Endothelial cell of umbilical vein (primary cell): Measurements from ENCODE around the gene ARPC1B. TPM values are rescaled to one million over a fixed set of nuclear protein-coding genes. Genes with fewer than 3 reads are reported as not detected.

Experiments
- Bru-seq: library from RNA; stranded (reverse); fragments of 400-500 nt; gene quantifications from one replicate; lab custom pipeline; 2021; lab: Mats Ljungman, UMichigan
- BruChase-seq, 2 experiments: library from RNA; stranded (reverse); fragments of 400-500 nt; gene quantifications; one replicate each; lab custom pipeline; 2021; lab: Mats Ljungman, UMichigan
- BruUV-seq: library from RNA; stranded (reverse); fragments of 400-500 nt; replicated peaks from 2 replicates; lab custom pipeline; 2021; lab: Mats Ljungman, UMichigan
- CTCF ChIA-PET: fragments of 300-600, 350-600 bp; sonication (Branson Sonifier 250); formaldehyde crosslinking; loops from one replicate; lab custom pipeline; 2021; ENCODE audit warnings: antibody characterized with exemption, inconsistent platforms; lab: Charles Lee
- POLR2A ChIA-PET: fragments of 300-600, 350-600 bp; sonication (Branson Sonifier 250); formaldehyde crosslinking; loops from one replicate; lab custom pipeline; 2021; ENCODE audit warnings: antibody characterized with exemption, inconsistent platforms; lab: Charles Lee
- DNase-seq: peaks from one replicate; pipeline ENCODE4 v3.0.0-alpha.2; 2011; ENCODE audit warnings: low read depth, low spot score
- FAIRE-seq: peaks from 2 replicates; lab custom pipeline; 2011; peaks lifted over from hg19 to GRCh38; lab: Jason Lieb, UNC
- H2AFZ ChIP-seq: 2 replicates; pipeline ENCODE4 v1.6.0; 2012; ENCODE audit warnings: low read depth, low read length, control low read depth, inconsistent platforms
- H3K27ac ChIP-seq: 2 replicates; pipeline ENCODE4 v1.5.1; 2011; ENCODE audit warnings: low read depth, mild to moderate bottlenecking, control low read depth, low read length, moderate library complexity; ENCODE audit not compliant: insufficient read depth
- H3K27me3 ChIP-seq, 2 experiments: 2 replicates each; pipeline versions ENCODE4 v1.6.0 to v1.6.1; 2011; ENCODE audit warnings: low read length in 2 of 2, mixed read lengths in 1 of 2; ENCODE audit not compliant: control insufficient read depth in 2 of 2, insufficient read depth in 2 of 2
- H3K36me3 ChIP-seq, 2 experiments: 2 replicates in 1 of 2; 3 replicates in 1 of 2; pipeline ENCODE4 v1.5.1; 2011; ENCODE audit warnings: low read length in 2 of 2, mild to moderate bottlenecking in 1 of 2, moderate library complexity in 1 of 2; ENCODE audit not compliant: control insufficient read depth in 2 of 2, insufficient read depth in 2 of 2; ENCODE audit errors: extremely low read depth in 1 of 2
- H3K4me1 ChIP-seq: 3 replicates; pipeline ENCODE4 v1.5.1; 2011; ENCODE audit warnings: mild to moderate bottlenecking, low read length; ENCODE audit not compliant: control insufficient read depth, insufficient read depth; ENCODE audit errors: extremely low read depth
- H3K4me2 ChIP-seq: 2 replicates; pipeline ENCODE4 v1.6.1; 2011; ENCODE audit warnings: low read length, control low read depth, mixed read lengths; ENCODE audit not compliant: insufficient read depth
- H3K4me3 ChIP-seq, 3 experiments: fragments of 200-600 bp in 1 of 3; sonication (generic), shearing (Covaris generic) in 1 of 3; replicated peaks in 1 of 3; 2 replicates each; pipeline ENCODE4 v1.5.1; 2011 to 2016; ENCODE audit warnings: control low read depth in 3 of 3, low read length in 3 of 3, mild to moderate bottlenecking in 2 of 3, inconsistent platforms in 1 of 3, low read depth in 1 of 3, moderate library complexity in 1 of 3; ENCODE audit not compliant: insufficient read depth in 1 of 3
- H3K79me2 ChIP-seq: 2 replicates; pipeline ENCODE4 v1.6.0; 2012; ENCODE audit warnings: low read length, inconsistent platforms; ENCODE audit not compliant: control insufficient read depth, insufficient read depth
- H3K9ac ChIP-seq: replicated peaks from 2 replicates; pipeline ENCODE3; 2011; ENCODE audit warnings: low read length, control low read depth; ENCODE audit not compliant: insufficient read depth; ENCODE audit errors: extremely low read depth
- H3K9me1 ChIP-seq: replicated peaks from 3 replicates; pipeline ENCODE4 v1.6.0; 2011; ENCODE audit warnings: mild to moderate bottlenecking, low read length; ENCODE audit not compliant: control insufficient read depth, insufficient read depth; ENCODE audit errors: extremely low read depth
- H3K9me3 ChIP-seq: replicated peaks from 2 replicates; pipeline ENCODE4 v1.5.1; 2012; ENCODE audit warnings: low read length, inconsistent platforms; ENCODE audit not compliant: control insufficient read depth, insufficient read depth
- H4K20me1 ChIP-seq: replicated peaks from 2 replicates; pipeline ENCODE3; 2011; ENCODE audit warnings: mild to moderate bottlenecking, low read length; ENCODE audit not compliant: control insufficient read depth, insufficient read depth; ENCODE audit errors: extremely low read depth
- CTCF ChIP-seq, 2 donors: IDR thresholded peaks; 1 replicate in 1 of 2; 2 replicates in 1 of 2; pipeline ENCODE4 v1.5.1; 2011; ENCODE audit warnings: low read length in 2 of 2, mild to moderate bottlenecking in 2 of 2, moderate library complexity in 2 of 2, control low read depth in 1 of 2, inconsistent platforms in 1 of 2, low read depth in 1 of 2; ENCODE audit not compliant: insufficient read depth in 1 of 2; ENCODE audit errors: extremely low read depth in 1 of 2
- JUN ChIP-seq: IDR thresholded peaks from 2 replicates; pipeline ENCODE4 v1.6.1; 2011; ENCODE audit warnings: borderline replicate concordance, low read depth; ENCODE audit not compliant: insufficient read length, insufficient read depth
- POLR2A ChIP-seq: IDR thresholded peaks from 2 replicates; pipeline ENCODE4 v1.6.1; 2012; ENCODE audit warnings: low read depth, mild to moderate bottlenecking, control low read depth, low read length
- POLR2AphosphoS5 ChIP-seq: IDR thresholded peaks from 2 replicates; pipeline ENCODE4 v1.6.1; 2012; ENCODE audit warnings: low read depth, mild to moderate bottlenecking, control low read depth, low read length, moderate library complexity; ENCODE audit not compliant: insufficient read depth
- dilution Hi-C: fragments of 300-500 bp; cut with MboI; formaldehyde crosslinking; loops from one replicate; pipeline ENCODE4 v1.15.0; 2019; ENCODE audit warnings: low sequenced_read_pairs; ENCODE audit not compliant: extremely low pct_ligation_motif_present
- intact Hi-C: fragments of 100-400 bp; cut with micrococcal nuclease; formaldehyde crosslinking; loops from one replicate; pipeline ENCODE4 v1.10.0; 2022
- long read RNA-seq: library from polyadenylated mRNA; stranded (forward); transcript quantifications from one replicate; pipeline ENCODE4 v2.0.0, GENCODE V29; 2021
- polyA minus RNA-seq, 3 experiments: library from RNA; depleted of rRNA, polyadenylated mRNA; stranded (reverse); fragments of >200 nt; gene quantifications; 1 replicate in 1 of 3; 2 replicates in 2 of 3; pipeline ENCODE4 v1.2.3, GENCODE V29; 2011
- polyA plus RNA-seq, 4 experiments: library from polyadenylated mRNA; depleted of rRNA in 3 of 4; stranded (reverse) in 3 of 4; unstranded in 1 of 4; fragments of >200 nt; gene quantifications; 2 replicates each; pipeline versions ENCODE4 v1.2.1 to v1.2.3, GENCODE V29; 2011 to 2012; ENCODE audit warnings: missing spikeins in 1 of 4
- total RNA-seq: library from RNA; stranded (reverse); gene quantifications from 2 replicates; pipeline ENCODE4 v1.2.3, GENCODE V29; 2021

Gene ARPC1B
- total RNA-seq, result 232 and 294 TPM in 2 replicates
- 732 and 831 TPM in 2 replicates for polyA plus RNA-seq
- polyA plus RNA-seq (2011; cell fraction: cytosol; rRNA removed), result 592 and 680 TPM in 2 replicates
- 240 and 298 TPM in 2 replicates for polyA plus RNA-seq (2011; cell fraction: nucleus; rRNA removed)
- polyA plus RNA-seq (2012), result 433 and 461 TPM in 2 replicates
- 177 and 244 TPM in 2 replicates for polyA minus RNA-seq
- 51.4 TPM for polyA minus RNA-seq (2011; cell fraction: cytosol; rRNA and poly(A)+ RNA removed)
- polyA minus RNA-seq (2011; cell fraction: nucleus; rRNA and poly(A)+ RNA removed), result 67.8 and 124 TPM in 2 replicates
- Bru-seq, nascent RNA, result percentile 62 among the genes with signal in this experiment
- BruChase-seq, experiment 1, labeled RNA remaining after a 6-hour chase, result percentile 89 among the genes with signal in this experiment
- BruChase-seq, experiment 2, labeled RNA remaining after a 2-hour chase, result percentile 76 among the genes with signal in this experiment
- long read RNA-seq, transcript ARPC1B-222 (11 exons, 1,669 nt), result minor isoform, 15 of 1,088 reads
- long read RNA-seq, transcript ARPC1B-205 (11 exons, 1,578 nt), result minor isoform, 11 of 1,088 reads
- long read RNA-seq, transcript ARPC1B-213 (11 exons, 1,505 nt), result minor isoform, 33 of 1,088 reads
- long read RNA-seq, transcript ARPC1B-201 (10 exons, 1,564 nt), result major isoform, 874 of 1,088 reads
- long read RNA-seq, partial matches to known transcripts, result 82 of 1,088 reads
- long read RNA-seq, other reads (novel, unspliced or antisense), result 59 of 1,088 reads

DNA sequence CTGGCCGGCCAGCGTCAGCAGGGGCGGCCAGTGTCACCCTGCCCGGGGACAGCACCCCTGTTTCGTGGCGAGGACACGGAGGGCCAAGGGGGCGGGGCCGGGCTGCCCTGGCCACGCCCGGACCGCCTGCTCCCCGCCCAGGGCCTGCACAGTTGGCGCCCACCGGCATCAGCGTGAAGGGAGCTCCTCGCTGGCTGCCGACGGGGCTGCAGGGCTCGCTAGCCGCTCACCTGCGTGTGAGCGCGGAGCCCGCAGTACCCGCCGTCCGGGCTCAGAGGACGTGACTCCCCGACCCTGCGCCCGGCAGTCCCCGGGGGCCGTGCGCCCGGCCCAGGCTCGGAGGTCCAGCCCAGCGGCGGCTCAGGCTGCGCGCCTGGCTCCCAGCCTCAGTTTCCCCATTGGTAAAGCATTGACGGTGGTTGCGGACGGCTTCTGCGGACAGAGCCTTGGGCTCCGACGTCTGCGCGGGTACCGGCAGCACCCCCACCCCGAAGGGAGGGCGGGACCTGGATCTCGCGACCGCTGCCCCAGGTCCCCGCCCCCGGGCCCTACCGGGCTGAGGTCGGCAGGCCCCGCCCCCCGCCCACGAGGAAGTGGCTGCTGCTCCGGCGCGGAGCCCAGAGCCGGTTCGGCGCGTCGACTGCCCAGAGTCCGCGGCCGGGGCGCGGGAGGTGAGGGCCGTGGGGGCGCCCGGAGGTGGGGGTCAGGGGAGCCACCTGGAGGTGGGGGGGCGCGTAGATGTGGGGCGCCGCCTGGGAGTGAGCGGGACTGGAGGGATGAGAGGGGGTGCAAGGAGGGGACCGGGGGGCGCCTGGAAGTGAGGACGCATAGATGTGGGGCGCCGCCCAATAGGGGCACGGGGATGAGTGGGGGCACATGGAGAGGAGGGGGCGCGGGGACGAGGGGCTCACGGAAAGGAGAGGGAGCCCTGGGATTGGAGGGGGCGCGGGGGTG, at the start of gene ARPC1B:
ARPC1B (plus strand) TSS at position 620 of the 954 bp plus-strand sequence. CDS start 10,985 bp downstream, outside the sequence.
- Histone ChIP-seq H2AFZ (peak within 1 kb of the TSS; percentile 88), H3K4me2 (peak within 1 kb of the TSS; percentile 69), H3K27me3 (no peaks in the 10 kb centered on the region), H3K27ac (peak within 1 kb of the TSS; percentile 76), H3K9me1 (no peaks in the 10 kb centered on the region), H4K20me1 (no peaks in the 10 kb centered on the region), H3K9me3 (no peaks in the 10 kb centered on the region), H3K4me3 (peak within 1 kb of the TSS; percentile 66 to 95 (median 77)), H3K9ac (peak within 1 kb of the TSS; percentile 71), H3K79me2 (peaks cover 20% of the 10 kb centered on the region), H3K36me3 (peaks cover 3 to 9% of the 10 kb centered on the region in 2 experiments), H3K4me1 (peaks cover 16% of the 10 kb centered on the region)
- FAIRE-seq, result peak; percentile 49
- no TSS peak for BruUV-seq
- dilution Hi-C loops, result no loop called here
- TF ChIP-seq JUN (no peak), POLR2AphosphoS5 (peak; percentile 93), POLR2A (peak; percentile 85), CTCF (IDR thresholded peaks at IDR 0.05; ENCODE audit: extremely low read depth in 1 of 2, insufficient read depth in 1 of 2, low read depth in 1 of 2, low read length in 2 of 2) (no peak)
- ChIA-PET POLR2A (interaction anchor here (0.8 kb wide), 1 partner anchor 30 kb away, joined by 5 read pairs; no protein-coding TSS in a partner anchor), CTCF (interaction anchor here (0.6 to 2.1 kb wide), 4 partner anchors 9 to 34 kb away, joined by 3 to 6 read pairs (median 4); partner anchors contain the start of genes BUD31 and PDAP1)
- intact Hi-C loops, result loop anchor here (1.0 kb wide), 1 partner anchor 34 kb away; the partner anchor contains the start of genes BUD31 and PDAP1
- peak; percentile 60 for DNase-seq
